GM12878 (cell line): ENCODE measurements around the gene HCAR1.

Experiments
- BCL11A ChIP-seq: IDR thresholded peaks from 2 replicates; pipeline ENCODE4 v1.6.1; 2011; ENCODE audit warnings: low read depth, low read length
- CTCF ChIP-seq, 3 experiments: IDR thresholded peaks in 2 of 3; conservative IDR thresholded peaks in 1 of 3; 2 replicates each; pipeline ENCODE4 v1.5.1; 2011; ENCODE audit warnings: low read depth in 3 of 3, low read length in 3 of 3, mild to moderate bottlenecking in 3 of 3, control low read depth in 2 of 3, moderate library complexity in 2 of 3, inconsistent platforms in 1 of 3, mixed read lengths in 1 of 3; ENCODE audit not compliant: control insufficient read depth in 2 of 3, insufficient read depth in 1 of 3; ENCODE audit errors: extremely low read depth in 1 of 3
- GABPA ChIP-seq: IDR thresholded peaks from 2 replicates; pipeline ENCODE4 v1.6.1; 2014; ENCODE audit warnings: antibody characterized with exemption, low read depth, mild to moderate bottlenecking, inconsistent platforms
- KDM1A ChIP-seq: fragments of 200-600 bp; sonication (generic); IDR thresholded peaks from 2 replicates; pipeline ENCODE4 v1.6.1; 2016; ENCODE audit warnings: borderline replicate concordance
- POLR2AphosphoS5 ChIP-seq: IDR thresholded peaks from 2 replicates; pipeline ENCODE4 v1.6.1; 2011; ENCODE audit warnings: mild to moderate bottlenecking, low read length, inconsistent platforms
- YY1 ChIP-seq: IDR thresholded peaks from 2 replicates; pipeline ENCODE4 v1.6.1; 2011; ENCODE audit warnings: low read depth, mild to moderate bottlenecking, low read length

GRCh38 chr12:122757568-122757967, 26.9 kb upstream of the HCAR1 start:
- no peak for TF ChIP-seq BCL11A
- no peak for TF ChIP-seq KDM1A
- no peak for TF ChIP-seq YY1
- no peak for TF ChIP-seq CTCF (IDR thresholded peaks at IDR 0.05 in 2 of 3, conservative IDR thresholded peaks at IDR 0.05 in 1 of 3; ENCODE audit: control insufficient read depth in 2 of 3, extremely low read depth in 1 of 3, insufficient read depth in 1 of 3, low read depth in 3 of 3, low read length in 3 of 3)
- TF ChIP-seq GABPA = no peak
- TF ChIP-seq POLR2AphosphoS5 = no peak
